GM21529 (cell line): Measurements from ENCODE around the gene LRRTM2.
"Not testable (repeated sequence)": the region's sequence is repeated elsewhere in the genome, so short reads cannot be mapped to it uniquely, and the experiment has no call there.

ENCODE experiments used
- ATAC-seq: cut with Tn5 transposase; IDR thresholded peaks from one replicate; pipeline ENCODE4 v1.9.1; 2021; ENCODE audit not compliant: unreplicated experiment

LRRTM2 gene

DNA sequence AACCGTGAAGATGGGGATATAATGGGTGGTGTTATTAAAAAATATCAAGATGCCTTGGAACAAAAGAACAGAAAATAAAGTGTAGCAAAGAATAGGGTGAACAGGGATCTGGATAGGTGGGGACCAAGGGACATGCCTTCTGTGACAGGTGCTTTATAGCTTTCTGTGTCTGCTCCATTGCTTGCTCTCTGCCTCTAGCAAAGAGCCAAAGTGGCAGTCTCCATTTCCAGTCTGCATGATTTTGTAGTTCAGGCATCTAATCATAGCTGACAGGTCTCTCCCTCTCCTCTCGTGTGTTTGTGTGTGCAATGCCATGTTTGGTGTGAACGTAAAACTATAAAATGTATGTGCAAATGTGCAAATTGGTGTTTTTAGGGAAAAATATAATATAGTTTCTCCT is 35.0 kb downstream of the LRRTM2 start:
- ATAC-seq = no peak

DNA sequence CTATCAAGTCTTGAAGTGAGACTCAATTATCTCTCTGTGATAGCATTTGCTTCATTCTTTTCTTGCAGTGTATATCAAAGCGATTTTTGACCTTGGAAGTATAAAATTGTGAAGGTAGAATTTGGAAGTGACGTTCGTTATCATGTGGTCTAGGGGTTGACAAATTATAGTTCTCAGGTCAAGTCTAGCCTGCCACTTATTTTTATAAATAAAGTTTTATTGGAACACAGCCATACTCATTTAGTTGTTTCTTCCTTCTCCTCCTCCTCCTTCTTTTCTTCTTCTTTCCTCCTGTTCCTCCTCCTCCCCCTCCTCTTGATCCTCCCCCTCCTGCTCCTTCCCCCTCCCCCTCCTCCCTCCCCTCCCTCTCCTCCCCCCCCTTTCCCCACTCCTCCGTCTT is 38.0 kb downstream of the LRRTM2 start:
- ATAC-seq = no peak

DNA sequence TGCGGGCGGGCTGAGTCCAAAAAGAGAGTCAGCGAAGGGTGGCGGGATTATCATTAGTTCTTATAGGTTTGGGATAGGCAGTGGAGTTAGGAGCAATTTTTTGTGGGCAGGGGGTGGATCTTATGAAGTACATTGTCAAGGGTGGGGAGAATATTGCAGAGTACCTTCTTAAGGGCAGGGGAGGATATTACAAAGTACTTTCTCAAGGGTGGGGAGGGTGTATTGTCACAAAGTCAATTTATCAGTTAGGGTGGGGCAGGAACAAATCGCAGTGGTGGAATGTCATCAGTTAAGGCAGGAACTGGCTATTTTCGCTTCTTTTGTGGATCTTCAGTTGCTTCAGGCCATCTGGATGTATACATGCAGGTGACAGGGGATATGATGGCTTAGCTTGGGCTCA is 40.3 kb downstream of the LRRTM2 start:
- ATAC-seq = not testable (repeated sequence)

DNA sequence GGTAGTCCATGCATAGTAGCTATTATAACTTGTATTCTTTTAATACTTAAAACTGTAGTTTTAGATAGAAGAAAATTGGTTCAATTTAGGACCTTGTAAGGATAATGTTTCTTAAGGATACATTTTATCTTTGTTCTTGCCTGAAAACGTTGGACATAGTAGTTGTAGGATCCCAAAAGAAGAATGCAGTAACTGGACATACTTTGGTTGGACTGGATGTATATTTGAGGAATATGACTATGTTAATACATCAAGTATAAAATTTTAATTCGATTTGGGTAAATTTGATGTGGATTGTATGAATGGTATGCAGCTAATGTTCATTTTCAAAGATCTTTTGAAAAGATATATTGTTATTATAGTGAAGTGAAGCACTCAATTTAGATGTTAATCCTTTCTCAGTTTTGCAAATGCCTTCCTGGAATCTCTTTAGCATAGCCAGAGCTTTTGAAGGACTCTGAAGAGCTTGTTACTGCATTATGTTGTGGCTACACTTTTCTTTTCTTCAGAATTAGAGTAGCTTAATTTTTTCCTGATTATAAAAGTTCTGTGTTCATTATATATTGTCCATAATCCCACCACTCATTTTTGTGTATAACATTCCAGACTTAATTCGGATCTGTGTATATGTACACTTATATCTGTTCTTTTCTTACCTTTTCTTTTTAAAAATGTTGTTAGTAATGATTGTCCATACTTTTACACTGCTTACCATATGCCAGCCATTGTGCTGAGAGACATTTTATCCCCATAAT is 41.2 kb downstream of the LRRTM2 start:
- ATAC-seq = no peak

DNA sequence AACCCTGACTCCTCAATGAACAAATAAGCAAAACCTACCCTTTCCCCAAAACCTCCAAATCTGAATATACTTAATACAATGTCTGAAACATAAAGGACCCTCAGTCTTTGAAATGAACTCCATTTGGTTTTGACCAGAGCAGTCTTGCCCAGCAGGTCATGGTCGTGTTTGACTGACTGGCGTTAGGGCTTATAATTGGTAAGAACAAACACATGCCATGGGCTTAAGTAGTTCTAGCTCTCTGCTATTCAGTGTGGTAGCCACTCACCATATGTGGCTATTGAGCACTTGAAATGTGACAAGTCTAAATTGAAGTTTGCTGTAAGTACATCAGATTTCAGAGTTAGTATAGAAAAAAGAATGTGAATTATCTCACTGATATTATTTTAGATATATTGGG is 42.1 kb downstream of the LRRTM2 start:
- ATAC-seq = no peak

DNA sequence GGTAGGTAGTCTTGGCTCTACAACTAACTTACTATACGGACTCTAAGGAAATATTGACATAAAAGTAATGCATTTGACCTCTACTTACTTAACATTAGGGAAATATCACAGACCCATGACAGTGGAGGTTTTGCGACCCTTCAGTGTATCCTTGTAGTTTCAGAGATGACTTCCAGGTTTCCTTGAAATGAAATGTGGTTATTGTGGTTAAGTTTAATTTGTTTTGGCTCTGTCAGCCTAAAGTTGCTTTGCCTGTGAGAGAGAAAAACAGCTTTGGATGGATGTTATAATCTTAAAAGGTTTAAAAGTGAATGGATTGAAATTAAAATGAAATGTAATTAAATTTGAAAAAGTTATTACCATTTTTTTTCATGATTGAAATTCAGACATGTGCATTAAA is 42.9 kb downstream of the LRRTM2 start:
- no peak for ATAC-seq

DNA sequence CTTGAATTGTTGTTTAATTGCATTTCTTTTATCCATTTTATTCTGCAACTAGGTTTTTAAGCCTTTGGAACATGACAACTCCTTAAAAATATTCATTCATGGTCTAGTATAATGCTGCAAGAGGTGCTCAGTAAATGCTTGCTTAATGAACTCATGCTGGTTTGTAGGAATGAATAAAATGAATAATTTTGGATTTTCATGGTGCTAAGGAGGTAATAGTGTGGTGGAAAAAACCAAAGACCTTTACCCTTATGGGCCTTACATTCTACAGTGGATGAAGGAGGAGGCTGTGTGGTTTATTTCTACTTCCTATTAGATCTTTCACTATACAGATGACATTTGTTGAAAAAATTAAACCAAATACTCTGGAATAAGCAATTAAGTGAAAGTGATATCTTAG is 43.4 kb downstream of the LRRTM2 start:
- no peak for ATAC-seq

DNA sequence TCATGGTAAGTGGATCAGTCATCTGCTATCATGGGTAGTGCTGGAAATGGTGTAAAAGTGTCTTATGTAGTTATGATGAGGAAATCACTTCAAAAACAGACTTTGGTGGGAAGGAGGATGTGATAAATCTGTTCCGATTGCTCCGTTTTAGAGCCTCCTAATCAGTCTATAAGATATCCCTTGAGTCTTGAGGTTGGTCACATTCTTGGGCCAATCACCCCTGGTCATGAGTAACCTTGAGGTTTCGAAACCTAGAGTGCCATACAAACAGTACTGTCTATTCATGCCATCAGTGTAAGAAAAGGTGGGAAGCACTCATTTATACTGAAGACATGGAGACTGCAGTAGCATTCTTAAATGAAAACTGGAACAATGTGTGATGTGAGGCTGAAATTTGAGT is 45.8 kb downstream of the LRRTM2 start:
- no peak for ATAC-seq

DNA sequence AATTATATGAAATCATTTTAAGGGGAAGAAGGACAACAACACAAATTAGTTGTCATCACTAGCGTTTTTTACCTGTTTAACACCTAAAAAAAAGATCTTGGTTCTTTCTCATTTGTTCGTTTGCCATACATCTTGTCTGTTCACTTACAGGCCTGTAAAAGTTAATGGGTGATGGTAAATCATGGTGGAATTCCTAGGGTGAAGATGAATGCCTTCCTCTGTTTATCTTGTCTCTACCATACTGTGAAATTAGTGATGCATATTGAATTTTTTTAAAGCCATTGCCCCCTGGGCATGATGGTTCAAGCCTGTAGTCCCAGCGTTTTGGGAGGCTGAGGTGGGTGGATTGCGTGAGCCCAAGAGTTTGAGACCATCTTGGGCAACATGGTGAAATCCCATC is 46.6 kb downstream of the LRRTM2 start:
- no peak for ATAC-seq

DNA sequence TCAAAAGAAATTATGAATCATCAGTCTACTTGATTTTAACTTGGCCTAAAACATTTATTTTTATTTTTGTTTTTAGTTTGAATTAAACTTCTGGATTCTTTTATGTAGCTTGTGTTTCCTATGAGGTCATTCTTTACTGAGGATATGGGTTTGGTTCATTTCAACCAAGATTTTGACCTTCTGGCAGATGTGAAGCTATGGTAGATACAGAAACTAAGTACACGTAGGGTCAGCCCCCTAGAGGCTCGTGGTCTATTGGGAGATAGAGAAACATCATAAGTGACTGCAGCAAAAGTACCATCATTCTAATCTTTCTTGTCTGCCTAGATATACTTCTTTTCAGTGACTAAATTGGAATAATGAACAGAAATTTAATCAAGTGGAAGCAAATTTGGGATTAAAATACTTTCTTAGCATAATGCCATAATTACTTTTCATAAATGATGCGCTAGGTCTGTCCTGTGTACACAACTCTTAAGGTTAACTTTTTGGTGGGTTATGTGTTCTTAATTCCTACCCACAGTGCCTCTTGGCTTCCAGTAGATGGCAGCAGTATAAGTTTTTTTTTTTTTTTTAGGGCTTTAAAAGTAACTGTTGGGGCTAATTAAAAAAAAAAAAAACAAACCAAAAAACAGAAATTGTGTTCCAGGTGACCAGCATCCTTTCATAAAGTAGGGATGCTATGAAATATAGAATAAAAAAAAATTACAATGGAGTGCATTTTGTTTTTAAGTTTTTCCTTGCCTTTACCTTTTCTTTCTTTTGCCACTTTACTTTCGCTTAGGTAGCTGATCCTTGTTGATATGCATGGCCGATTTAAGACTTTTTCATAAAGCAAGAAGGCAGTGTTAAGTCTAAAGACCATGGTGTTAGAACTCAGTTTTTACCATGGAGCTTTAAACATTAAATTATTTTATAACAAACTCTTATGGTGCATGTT is 49.9 kb downstream of the LRRTM2 start:
- no peak for ATAC-seq

DNA sequence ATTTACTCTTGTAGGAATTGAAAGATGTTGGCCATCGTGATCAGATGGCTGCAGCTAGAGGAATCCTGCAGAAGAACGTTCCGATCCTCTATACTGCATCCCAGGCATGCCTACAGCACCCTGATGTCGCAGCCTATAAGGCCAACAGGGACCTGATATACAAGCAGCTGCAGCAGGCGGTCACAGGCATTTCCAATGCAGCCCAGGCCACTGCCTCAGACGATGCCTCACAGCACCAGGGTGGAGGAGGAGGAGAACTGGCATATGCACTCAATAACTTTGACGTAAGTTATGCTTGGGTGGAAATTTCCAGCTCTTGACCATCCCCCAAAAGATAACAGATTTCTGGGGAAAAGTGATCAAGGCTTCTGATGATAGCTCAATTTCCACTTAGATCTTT is 50.6 kb downstream of the LRRTM2 start:
- no peak for ATAC-seq

DNA sequence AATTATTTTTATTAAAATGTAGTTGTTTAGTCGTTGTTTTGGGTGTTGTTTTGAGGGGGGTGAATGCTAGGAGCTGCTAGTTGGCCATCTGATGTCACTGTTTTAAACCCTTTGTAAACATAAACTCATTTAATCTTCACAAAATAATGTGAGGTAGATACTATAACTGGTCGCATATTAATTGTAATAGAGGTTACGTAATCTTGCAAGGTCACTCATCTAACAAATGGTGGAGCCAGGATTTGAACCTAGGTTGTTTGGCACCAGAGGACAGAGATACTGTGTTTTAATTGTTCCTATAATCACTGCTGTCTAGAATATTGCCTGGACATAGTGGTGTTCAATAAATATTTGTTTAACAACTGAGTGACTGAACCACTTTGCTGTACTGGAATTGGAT is 54.4 kb downstream of the LRRTM2 start:
- ATAC-seq = no peak

DNA sequence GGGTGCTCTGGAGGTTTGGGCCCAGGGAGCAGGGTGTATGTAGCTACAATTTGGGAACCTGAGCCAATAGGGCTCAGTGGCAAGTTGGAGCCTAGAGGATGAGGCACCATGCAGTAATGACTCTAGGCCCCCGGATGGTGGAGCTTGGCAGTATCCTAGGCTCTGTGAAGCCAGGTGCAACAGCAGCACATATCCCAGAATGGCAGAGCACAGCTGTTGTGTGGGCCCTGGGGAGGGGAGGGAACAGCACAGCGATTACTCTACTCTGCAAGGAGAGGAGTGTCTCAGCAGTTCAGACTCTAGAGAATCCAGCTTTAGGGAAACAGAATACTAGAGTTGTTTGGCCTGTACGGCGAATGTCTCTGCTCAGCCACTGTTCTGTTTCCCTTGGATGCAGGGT is 56.1 kb downstream of the LRRTM2 start:
- no peak for ATAC-seq
